Choroid plexus epithelial cell (primary cell): ENCODE data around the gene CD164L2.

Experiments
- DNase-seq: peaks from one replicate; pipeline ENCODE4 v3.0.0-alpha.2; 2010; ENCODE audit warnings: low read depth
- H3K4me3 ChIP-seq: 2 replicates; pipeline ENCODE4 v1.5.1; 2011; ENCODE audit warnings: low read depth, mild to moderate bottlenecking, control low read depth, low read length, moderate library complexity
- TF ChIP-seq, protein P1 (sequence below): conservative IDR thresholded peaks from 2 replicates; pipeline ENCODE4 v1.5.1; 2011; ENCODE audit warnings: low read depth, mild to moderate bottlenecking, control low read depth, inconsistent platforms, low read length, moderate library complexity

CD164L2 gene

DNA sequence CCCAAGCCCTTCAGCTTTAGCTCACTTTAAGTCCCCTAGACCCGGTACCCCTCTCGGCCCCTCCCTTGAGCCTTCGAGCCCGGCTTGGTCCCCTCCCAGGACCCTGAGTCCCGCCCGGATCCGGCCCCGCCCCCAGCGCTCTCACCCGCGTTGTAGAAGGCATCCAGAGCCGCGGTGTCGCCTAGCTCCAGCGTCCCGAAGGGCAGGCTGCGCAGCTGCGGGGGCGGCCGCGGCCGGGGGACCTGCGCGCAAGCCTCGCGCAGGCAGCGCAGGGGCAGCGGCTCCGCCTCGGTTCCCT lies 17.1 kb downstream of the CD164L2 start:
- TF ChIP-seq, protein P1, sequence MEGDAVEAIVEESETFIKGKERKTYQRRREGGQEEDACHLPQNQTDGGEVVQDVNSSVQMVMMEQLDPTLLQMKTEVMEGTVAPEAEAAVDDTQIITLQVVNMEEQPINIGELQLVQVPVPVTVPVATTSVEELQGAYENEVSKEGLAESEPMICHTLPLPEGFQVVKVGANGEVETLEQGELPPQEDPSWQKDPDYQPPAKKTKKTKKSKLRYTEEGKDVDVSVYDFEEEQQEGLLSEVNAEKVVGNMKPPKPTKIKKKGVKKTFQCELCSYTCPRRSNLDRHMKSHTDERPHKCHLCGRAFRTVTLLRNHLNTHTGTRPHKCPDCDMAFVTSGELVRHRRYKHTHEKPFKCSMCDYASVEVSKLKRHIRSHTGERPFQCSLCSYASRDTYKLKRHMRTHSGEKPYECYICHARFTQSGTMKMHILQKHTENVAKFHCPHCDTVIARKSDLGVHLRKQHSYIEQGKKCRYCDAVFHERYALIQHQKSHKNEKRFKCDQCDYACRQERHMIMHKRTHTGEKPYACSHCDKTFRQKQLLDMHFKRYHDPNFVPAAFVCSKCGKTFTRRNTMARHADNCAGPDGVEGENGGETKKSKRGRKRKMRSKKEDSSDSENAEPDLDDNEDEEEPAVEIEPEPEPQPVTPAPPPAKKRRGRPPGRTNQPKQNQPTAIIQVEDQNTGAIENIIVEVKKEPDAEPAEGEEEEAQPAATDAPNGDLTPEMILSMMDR = no peak
- H3K4me3 ChIP-seq = peak overlapping the region; percentile 72
- peak; percentile 50 for DNase-seq

DNA sequence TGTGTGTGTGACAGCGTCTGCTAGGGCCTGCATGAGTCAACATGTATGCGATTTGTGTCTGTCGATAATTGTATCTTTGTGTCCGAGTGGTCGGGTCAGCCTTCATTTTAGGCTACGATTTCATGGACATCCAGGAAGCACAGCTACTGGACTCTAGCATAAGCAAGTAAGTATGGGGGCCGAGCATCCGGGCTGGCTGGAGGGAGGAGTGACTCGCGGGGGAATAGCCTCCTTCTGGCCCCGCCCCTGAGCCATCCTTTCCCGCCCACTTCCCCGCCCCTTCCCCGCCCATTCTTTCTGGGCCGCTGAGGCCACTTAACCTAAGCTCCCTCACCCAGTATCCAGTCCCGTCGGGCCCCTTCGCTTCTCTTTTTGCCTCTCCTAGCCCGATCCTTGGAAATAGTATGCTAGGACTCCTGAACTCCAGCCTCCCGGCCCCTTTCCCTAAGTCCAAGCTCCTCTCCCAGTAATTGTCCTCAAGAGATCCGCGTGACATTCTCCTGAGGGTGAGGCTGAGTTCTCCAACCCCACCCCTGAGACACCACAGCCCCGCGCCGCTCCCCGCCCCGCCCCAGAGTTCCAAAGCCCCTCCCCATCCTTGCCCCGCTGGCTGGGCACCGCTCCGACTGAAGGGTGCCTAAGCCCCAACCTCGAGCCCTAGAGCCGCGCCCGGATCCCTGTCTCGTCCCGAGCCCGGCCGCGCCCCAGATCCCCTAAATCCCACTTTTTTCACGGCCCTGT lies 17.6 kb downstream of the CD164L2 start:
- peak; percentile 91 for DNase-seq

GRCh38 chr1:27364696-27365371 lies 18.3 kb downstream of the CD164L2 start:
- TF ChIP-seq, protein P1 = no peak
- DNase-seq = no peak
- peak overlapping the region; percentile 30 for H3K4me3 ChIP-seq

More for the DNA sequence above, 17.6 kb downstream of the CD164L2 start:
- peak overlapping the region; percentile 72 for H3K4me3 ChIP-seq
- TF ChIP-seq, protein P1 = no peak

- no peak for DNase-seq
- TF ChIP-seq, protein P1 = no peak
- H3K4me3 ChIP-seq = no peak overlapping the region
These were observed 19.1 kb downstream of the CD164L2 start for GRCh38 chr1:27363766-27364695.

- TF ChIP-seq, protein P1 = no peak
- no peak overlapping the region for H3K4me3 ChIP-seq
- DNase-seq = no peak
These were observed 21.6 kb downstream of the CD164L2 start for GRCh38 chr1:27361553-27361952.

GRCh38 chr1:27361044-27361402 lies 22.1 kb downstream of the CD164L2 start:
- TF ChIP-seq, protein P1 = no peak
- no peak for DNase-seq
- no peak overlapping the region for H3K4me3 ChIP-seq
